ENCODE results near the gene KCNA10.

The KCNA10 gene

GRCh38 chr1:110495926-110496600 lies 22.9 kb downstream of the KCNA10 start:
- Mint-ChIP-seq H3K27ac (no peak overlapping the region), H3K27me3 (no peaks in the 10 kb centered on the region), H3K4me1 (ENCODE audit: low read depth) (no peaks in the 10 kb centered on the region), H3K9me3 (ENCODE audit: low read depth) (no peaks in the 10 kb centered on the region), H3K36me3 (no peaks in the 10 kb centered on the region), H3K4me3 (no peak overlapping the region)

- H3K27me3 Mint-ChIP-seq = no peaks in the 10 kb centered on the region
- H3K4me3 Mint-ChIP-seq = no peak overlapping the region
- no peaks in the 10 kb centered on the region for H3K36me3 Mint-ChIP-seq
- no peaks in the 10 kb centered on the region for H3K4me1 Mint-ChIP-seq (ENCODE audit: low read depth)
- no peaks in the 10 kb centered on the region for H3K9me3 Mint-ChIP-seq (ENCODE audit: low read depth)
- no peak overlapping the region for H3K27ac Mint-ChIP-seq
These were observed 24.2 kb downstream of the KCNA10 start for GRCh38 chr1:110494522-110495406.

- Mint-ChIP-seq H3K9me3 (ENCODE audit: low read depth) (no peaks in the 10 kb centered on the region), H3K4me3 (no peak overlapping the region), H3K4me1 (ENCODE audit: low read depth) (no peaks in the 10 kb centered on the region), H3K27ac (no peak overlapping the region), H3K27me3 (no peaks in the 10 kb centered on the region), H3K36me3 (no peaks in the 10 kb centered on the region)
These were observed 24.9 kb downstream of the KCNA10 start for GRCh38 chr1:110494036-110494435.

GRCh38 chr1:110493059-110493699 lies 25.8 kb downstream of the KCNA10 start:
- H3K4me1 Mint-ChIP-seq (ENCODE audit: low read depth) = no peaks in the 10 kb centered on the region
- H3K4me3 Mint-ChIP-seq = no peak overlapping the region
- H3K27ac Mint-ChIP-seq = no peak overlapping the region
- H3K27me3 Mint-ChIP-seq = no peaks in the 10 kb centered on the region
- H3K9me3 Mint-ChIP-seq (ENCODE audit: low read depth) = no peaks in the 10 kb centered on the region
- H3K36me3 Mint-ChIP-seq = no peaks in the 10 kb centered on the region

GRCh38 chr1:110492573-110492972 lies 26.4 kb downstream of the KCNA10 start:
- no peak overlapping the region for H3K4me3 Mint-ChIP-seq
- no peak overlapping the region for H3K27ac Mint-ChIP-seq
- no peaks in the 10 kb centered on the region for H3K27me3 Mint-ChIP-seq
- no peaks in the 10 kb centered on the region for H3K36me3 Mint-ChIP-seq
- no peaks in the 10 kb centered on the region for H3K9me3 Mint-ChIP-seq (ENCODE audit: low read depth)
- H3K4me1 Mint-ChIP-seq (ENCODE audit: low read depth) = no peaks in the 10 kb centered on the region

- no peaks in the 10 kb centered on the region for H3K27me3 Mint-ChIP-seq
- H3K4me3 Mint-ChIP-seq = no peak overlapping the region
- H3K36me3 Mint-ChIP-seq = no peaks in the 10 kb centered on the region
- no peaks in the 10 kb centered on the region for H3K4me1 Mint-ChIP-seq (ENCODE audit: low read depth)
- H3K9me3 Mint-ChIP-seq (ENCODE audit: low read depth) = no peaks in the 10 kb centered on the region
- no peak overlapping the region for H3K27ac Mint-ChIP-seq
These were observed 28.1 kb downstream of the KCNA10 start for GRCh38 chr1:110490791-110491451.

- Mint-ChIP-seq H3K9me3 (ENCODE audit: low read depth) (no peaks in the 10 kb centered on the region), H3K4me1 (ENCODE audit: low read depth) (no peaks in the 10 kb centered on the region), H3K4me3 (no peak overlapping the region)
These were observed 28.9 kb downstream of the KCNA10 start for GRCh38 chr1:110489973-110490542.

GRCh38 chr1:110489406-110489805 lies 29.6 kb downstream of the KCNA10 start:
- no peak overlapping the region for H3K4me3 Mint-ChIP-seq
- H3K36me3 Mint-ChIP-seq = no peaks in the 10 kb centered on the region

More at GRCh38 chr1:110489973-110490542, 28.9 kb downstream of the KCNA10 start:
- peaks cover 2% of the 10 kb centered on the region for H3K27me3 Mint-ChIP-seq
- no peak overlapping the region for H3K27ac Mint-ChIP-seq
- no peaks in the 10 kb centered on the region for H3K36me3 Mint-ChIP-seq

GRCh38 chr1:110488867-110489266 lies 30.1 kb downstream of the KCNA10 start:
- Mint-ChIP-seq H3K9me3 (ENCODE audit: low read depth) (no peaks in the 10 kb centered on the region), H3K4me1 (ENCODE audit: low read depth) (no peaks in the 10 kb centered on the region), H3K36me3 (no peaks in the 10 kb centered on the region), H3K27ac (no peak overlapping the region), H3K4me3 (no peak overlapping the region), H3K27me3 (peaks cover 2% of the 10 kb centered on the region)

More at GRCh38 chr1:110489406-110489805, 29.6 kb downstream of the KCNA10 start:
- Mint-ChIP-seq H3K9me3 (ENCODE audit: low read depth) (no peaks in the 10 kb centered on the region), H3K27me3 (peaks cover 2% of the 10 kb centered on the region), H3K4me1 (ENCODE audit: low read depth) (no peaks in the 10 kb centered on the region), H3K27ac (no peak overlapping the region)

GRCh38 chr1:110488161-110488560 lies 30.8 kb downstream of the KCNA10 start:
- H3K36me3 Mint-ChIP-seq = no peaks in the 10 kb centered on the region
- no peak overlapping the region for H3K4me3 Mint-ChIP-seq
- H3K9me3 Mint-ChIP-seq (ENCODE audit: low read depth) = no peaks in the 10 kb centered on the region
- H3K27ac Mint-ChIP-seq = no peak overlapping the region
- no peaks in the 10 kb centered on the region for H3K4me1 Mint-ChIP-seq (ENCODE audit: low read depth)
- H3K27me3 Mint-ChIP-seq = peaks cover 2% of the 10 kb centered on the region

GRCh38 chr1:110487726-110488125 lies 31.2 kb downstream of the KCNA10 start:
- Mint-ChIP-seq H3K36me3 (no peaks in the 10 kb centered on the region), H3K27me3 (peaks cover 2% of the 10 kb centered on the region), H3K4me3 (no peak overlapping the region), H3K9me3 (ENCODE audit: low read depth) (no peaks in the 10 kb centered on the region), H3K4me1 (ENCODE audit: low read depth) (no peaks in the 10 kb centered on the region), H3K27ac (no peak overlapping the region)

GRCh38 chr1:110485725-110486124 lies 33.2 kb downstream of the KCNA10 start:
- Mint-ChIP-seq H3K4me1 (ENCODE audit: low read depth) (no peaks in the 10 kb centered on the region), H3K4me3 (no peak overlapping the region), H3K9me3 (ENCODE audit: low read depth) (no peaks in the 10 kb centered on the region), H3K27ac (no peak overlapping the region), H3K36me3 (no peaks in the 10 kb centered on the region), H3K27me3 (peaks cover 2% of the 10 kb centered on the region)

- no peak overlapping the region for H3K27ac Mint-ChIP-seq
- H3K4me1 Mint-ChIP-seq (ENCODE audit: low read depth) = no peaks in the 10 kb centered on the region
- H3K9me3 Mint-ChIP-seq (ENCODE audit: low read depth) = no peaks in the 10 kb centered on the region
- peaks cover 2% of the 10 kb centered on the region for H3K27me3 Mint-ChIP-seq
- H3K36me3 Mint-ChIP-seq = no peaks in the 10 kb centered on the region
- H3K4me3 Mint-ChIP-seq = no peak overlapping the region
These were observed 34.2 kb downstream of the KCNA10 start for GRCh38 chr1:110484801-110485200.

- Mint-ChIP-seq H3K27me3 (peaks cover 2% of the 10 kb centered on the region), H3K36me3 (no peaks in the 10 kb centered on the region), H3K4me1 (ENCODE audit: low read depth) (no peaks in the 10 kb centered on the region), H3K27ac (no peak overlapping the region), H3K9me3 (ENCODE audit: low read depth) (no peaks in the 10 kb centered on the region), H3K4me3 (no peak overlapping the region)
These were observed 35.7 kb downstream of the KCNA10 start for GRCh38 chr1:110483308-110483685.

Measured in activated naive CD8-positive, alpha-beta T cell (primary cell).